ENCODE data around the gene KCNJ8.
"Not testable (repeated sequence)": the region's sequence is repeated elsewhere in the genome, so short reads cannot be mapped to it uniquely, and the experiment has no call there.

KCNJ8 gene

GRCh38 chr12:21774358-21775132 is at the start of gene KCNJ8:
Gene KCNJ8, minus strand, starts transcription at chr12:21774706. Its CDS starts 1,090 bp downstream, at chr12:21773616.
- no peak for DNase-seq

GRCh38 chr12:21823581-21823980 is 49.1 kb upstream of the KCNJ8 start:
- DNase-seq, result no peak

GRCh38 chr12:21819678-21820077 is 45.2 kb upstream of the KCNJ8 start:
- no peak for DNase-seq

GRCh38 chr12:21819236-21819635 is 44.7 kb upstream of the KCNJ8 start:
- DNase-seq, result no peak

GRCh38 chr12:21818627-21819026 is 44.1 kb upstream of the KCNJ8 start:
- no peak for DNase-seq

GRCh38 chr12:21815306-21816062 is 41.0 kb upstream of the KCNJ8 start:
- no peak for DNase-seq

- no peak for DNase-seq
Measured at GRCh38 chr12:21814814-21815213, 40.3 kb upstream of the KCNJ8 start.

GRCh38 chr12:21814327-21814726 is 39.8 kb upstream of the KCNJ8 start:
- no peak for DNase-seq

- DNase-seq, result no peak
Measured at GRCh38 chr12:21813751-21814150, 39.2 kb upstream of the KCNJ8 start.

- no peak for DNase-seq
Measured at GRCh38 chr12:21813125-21813524, 38.6 kb upstream of the KCNJ8 start.

GRCh38 chr12:21812340-21812739 is 37.8 kb upstream of the KCNJ8 start:
- DNase-seq, result not testable (repeated sequence)

GRCh38 chr12:21809100-21809499 is 34.6 kb upstream of the KCNJ8 start:
- DNase-seq, result no peak

- no peak for DNase-seq
Measured at GRCh38 chr12:21806255-21806654, 31.7 kb upstream of the KCNJ8 start.

- no peak for DNase-seq
Measured at GRCh38 chr12:21801522-21802288, 27.2 kb upstream of the KCNJ8 start.

- no peak for DNase-seq
Measured at GRCh38 chr12:21800011-21800410, 25.5 kb upstream of the KCNJ8 start.

GRCh38 chr12:21797539-21797938 is 23.0 kb upstream of the KCNJ8 start:
- no peak for DNase-seq

- no peak for DNase-seq
Measured at GRCh38 chr12:21795648-21796328, 21.3 kb upstream of the KCNJ8 start.

GRCh38 chr12:21794807-21795595 is 20.5 kb upstream of the KCNJ8 start:
- DNase-seq, result not testable (repeated sequence)

GRCh38 chr12:21789687-21790086 is 15.2 kb upstream of the KCNJ8 start:
- DNase-seq, result not testable (repeated sequence)

GRCh38 chr12:21788089-21788983 is 13.8 kb upstream of the KCNJ8 start:
- no peak for DNase-seq

- DNase-seq, result no peak
Measured at GRCh38 chr12:21786041-21786531, 11.6 kb upstream of the KCNJ8 start.
